ENCODE measurements around the gene MIXL1.
A peak's percentile ranks its signal among the peaks of the same experiment; 100 is the strongest.

GRCh38 chr1:226223157-226223785 is at the start of gene MIXL1:
- TF ChIP-seq CTCF (IDR thresholded peaks at IDR 0.05) = no peak
- TF ChIP-seq EZH2 (IDR thresholded peaks at IDR 0.05) = peak; percentile 57
